Measurements from ENCODE around the gene LARP4.
A peak's percentile ranks its signal among the peaks of the same experiment; 100 is the strongest.
"Not testable (repeated sequence)": the region's sequence is repeated elsewhere in the genome, so short reads cannot be mapped to it uniquely, and the experiment has no call there.

The LARP4 gene

GRCh38 chr12:50400638-50401499, at the start of gene LARP4:
Gene LARP4 (plus strand): TSS chr12:50400885. CDS start chr12:50401011, 126 bp downstream.
- peak; percentile 93 for DNase-seq

- DNase-seq = no peak
Observed at GRCh38 chr12:50351120-50352043, 49.3 kb upstream of the LARP4 start.

GRCh38 chr12:50353404-50353803, 47.3 kb upstream of the LARP4 start:
- no peak for DNase-seq

GRCh38 chr12:50353869-50354593, 46.7 kb upstream of the LARP4 start:
- no peak for DNase-seq

- no peak for DNase-seq
Observed at GRCh38 chr12:50354908-50355307, 45.8 kb upstream of the LARP4 start.

GRCh38 chr12:50355365-50355764, 45.3 kb upstream of the LARP4 start:
- no peak for DNase-seq

GRCh38 chr12:50362671-50363070, 38.0 kb upstream of the LARP4 start:
- no peak for DNase-seq

GRCh38 chr12:50363141-50363540, 37.5 kb upstream of the LARP4 start:
- DNase-seq = no peak

- no peak for DNase-seq
Observed at GRCh38 chr12:50365709-50366406, 34.8 kb upstream of the LARP4 start.

- DNase-seq = not testable (repeated sequence)
Observed at GRCh38 chr12:50370672-50371071, 30.0 kb upstream of the LARP4 start.

GRCh38 chr12:50375802-50376201, 24.9 kb upstream of the LARP4 start:
- DNase-seq = no peak

GRCh38 chr12:50380761-50381325, 19.8 kb upstream of the LARP4 start:
- DNase-seq = no peak

- no peak for DNase-seq
Observed at GRCh38 chr12:50387487-50387886, 13.2 kb upstream of the LARP4 start.

GRCh38 chr12:50387972-50388478, 12.7 kb upstream of the LARP4 start:
- DNase-seq = no peak

- not testable (repeated sequence) for DNase-seq
Observed at GRCh38 chr12:50388793-50389192, 11.9 kb upstream of the LARP4 start.

GRCh38 chr12:50390316-50390741, 10.4 kb upstream of the LARP4 start:
- no peak for DNase-seq

- no peak for DNase-seq
Observed at GRCh38 chr12:50394469-50395029, 6.1 kb upstream of the LARP4 start.

GRCh38 chr12:50397117-50397650, 3.5 kb upstream of the LARP4 start:
- DNase-seq = no peak

GRCh38 chr12:50398931-50399330, 1.8 kb upstream of the LARP4 start:
- DNase-seq = no peak

GRCh38 chr12:50400104-50400637, 514 bp upstream of the LARP4 start:
- DNase-seq = no peak

All from CD4-positive, alpha-beta T cell treated with Interleukin-17A for 1 hour (primary cell).